CD4-positive, alpha-beta T cell (primary cell): Measurements from ENCODE around the gene SLC4A7. TPM values are rescaled to one million over a fixed set of nuclear protein-coding genes. Genes with fewer than 3 reads are reported as not detected.

Source experiments
- ATAC-seq: fragments of 200-7000 bp; cut with Tn5 transposase; one replicate; pipeline ENCODE4 v1.10.0; 2022; ENCODE audit warnings: mild to moderate bottlenecking; ENCODE audit not compliant: poor library complexity
- CTCF ChIA-PET: fragments of 350-600 bp; sonication (Branson Sonifier 250); formaldehyde crosslinking; loops from one replicate; lab custom pipeline; 2021; ENCODE audit warnings: antibody characterized with exemption, inconsistent platforms; lab: Charles Lee
- POLR2A ChIA-PET: fragments of 350-600 bp; sonication (Branson Sonifier 250); formaldehyde crosslinking; loops from one replicate; lab custom pipeline; 2021; ENCODE audit warnings: antibody characterized with exemption, inconsistent platforms; lab: Charles Lee
- DNase-seq, 14 experiments: peaks; one replicate each; pipeline ENCODE4 v3.0.0-alpha.2; 2013 to 2020; ENCODE audit warnings: mixed read lengths in 2 of 14
- H3K27ac ChIP-seq, 2 donors: one replicate each; pipeline versions ENCODE4 v1.5.1 to v1.7.0; 2013; ENCODE audit warnings: low read length in 2 of 2, low read depth in 1 of 2, mild to moderate bottlenecking in 1 of 2
- H3K27me3 ChIP-seq, 2 experiments: 1 replicate in 1 of 2; 2 replicates in 1 of 2; pipeline versions ENCODE4 v1.6.1 to v1.7.0; 2013; ENCODE audit warnings: low read length in 2 of 2, control low read depth in 1 of 2, mild to moderate bottlenecking in 1 of 2, moderate library complexity in 1 of 2; ENCODE audit not compliant: insufficient read depth in 2 of 2, control insufficient read depth in 1 of 2
- H3K36me3 ChIP-seq: one replicate; pipeline ENCODE4 v1.6.1; 2013; ENCODE audit warnings: low read length, control low read depth; ENCODE audit not compliant: insufficient read depth
- H3K4me1 ChIP-seq: one replicate; pipeline ENCODE4 v1.6.1; 2013; ENCODE audit warnings: low read length, control low read depth; ENCODE audit not compliant: insufficient read depth
- H3K4me3 ChIP-seq: one replicate; pipeline ENCODE4 v1.5.1; 2013; ENCODE audit warnings: mild to moderate bottlenecking, low read length, moderate library complexity
- H3K9me3 ChIP-seq, 2 experiments: 1 replicate in 1 of 2; 2 replicates in 1 of 2; pipeline versions ENCODE4 v1.6.1 to v1.7.0; 2013; ENCODE audit warnings: low read length in 2 of 2, mild to moderate bottlenecking in 2 of 2, control low read depth in 1 of 2, moderate library complexity in 1 of 2; ENCODE audit not compliant: control insufficient read depth in 1 of 2, insufficient read depth in 1 of 2
- H3K27ac Mint-ChIP-seq: one replicate; pipeline ENCODE4 v1.8.0; 2020; ENCODE audit warnings: mixed read lengths
- H3K27me3 Mint-ChIP-seq: one replicate; pipeline ENCODE4 v1.8.0; 2021; ENCODE audit warnings: mixed read lengths
- H3K36me3 Mint-ChIP-seq: one replicate; pipeline ENCODE4 v1.8.0; 2021; ENCODE audit warnings: low read depth, mixed read lengths
- H3K4me1 Mint-ChIP-seq: one replicate; pipeline ENCODE4 v1.8.0; 2021; ENCODE audit warnings: low read depth, mixed read lengths
- H3K4me3 Mint-ChIP-seq: one replicate; pipeline ENCODE4 v1.8.0; 2020; ENCODE audit warnings: mild to moderate bottlenecking, mixed read lengths
- H3K9me3 Mint-ChIP-seq: one replicate; pipeline ENCODE4 v1.8.0; 2020; ENCODE audit warnings: mixed read lengths
- intact Hi-C, 2 experiments: fragments of 100-400 bp; cut with DNase I in 1 of 2; cut with micrococcal nuclease in 1 of 2; formaldehyde crosslinking; loops; one replicate each; pipeline versions ENCODE4 v1.15.1 to v1.9.0; 2023 to 2025; cut with DNase I, micrococcal nuclease
- total RNA-seq, 174 experiments: library from RNA in 2 of 174; stranded (reverse) in 2 of 174; gene quantifications; one replicate each; pipeline ENCODE4 v1.2.3 and lab custom pipeline; 2021 to 2026
- TF ChIP-seq, protein P1 (sequence below): fragments of 200-600 bp; IDR thresholded peaks from one replicate; pipeline ENCODE4 v1.8.0; 2022; ENCODE audit warnings: antibody characterized with exemption, mild to moderate bottlenecking

SLC4A7 gene
- total RNA-seq, 2 experiments from 2014 or later: 37.0 to 38.3 TPM

DNA sequence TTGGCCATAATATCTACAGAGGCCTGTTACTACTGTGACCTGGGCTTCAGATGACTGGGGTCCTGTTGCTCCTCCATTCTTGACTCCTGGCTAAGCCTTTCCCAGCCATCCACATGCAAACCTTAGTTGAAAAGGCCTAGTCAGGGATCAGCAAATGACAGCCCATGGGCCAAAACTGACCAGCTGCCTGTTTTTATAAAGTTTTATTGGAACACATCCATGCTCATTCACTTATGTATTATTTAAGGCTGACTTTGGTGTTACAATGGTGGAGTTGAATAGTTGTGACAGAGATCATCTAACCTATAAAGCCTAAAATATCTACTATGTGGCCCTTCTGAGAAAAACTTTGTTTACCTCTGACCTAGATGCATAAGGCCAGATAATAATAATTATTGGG lies 16.8 kb upstream of the SLC4A7 start:
- H3K9me3 Mint-ChIP-seq: no peaks in the 10 kb centered on the region
- no peaks in the 10 kb centered on the region for H3K36me3 Mint-ChIP-seq
- H3K4me3 Mint-ChIP-seq: no peak overlapping the region
- H3K27me3 Mint-ChIP-seq: no peaks in the 10 kb centered on the region
- peaks cover 9% of the 10 kb centered on the region for H3K4me1 Mint-ChIP-seq
- H3K27ac Mint-ChIP-seq: no peak overlapping the region
- DNase-seq (no peak), ATAC-seq (no peak)
- CTCF ChIA-PET: no interaction called here
- Histone ChIP-seq H3K36me3 (no peaks in the 10 kb centered on the region), H3K27ac (no peak overlapping the region), H3K4me1 (no peaks in the 10 kb centered on the region), H3K9me3 (no peaks in the 10 kb centered on the region), H3K4me3 (no peak overlapping the region), H3K27me3 (no peaks in the 10 kb centered on the region)
- POLR2A ChIA-PET: no interaction called here
- intact Hi-C loops: no loop called here
- TF ChIP-seq, protein P1, sequence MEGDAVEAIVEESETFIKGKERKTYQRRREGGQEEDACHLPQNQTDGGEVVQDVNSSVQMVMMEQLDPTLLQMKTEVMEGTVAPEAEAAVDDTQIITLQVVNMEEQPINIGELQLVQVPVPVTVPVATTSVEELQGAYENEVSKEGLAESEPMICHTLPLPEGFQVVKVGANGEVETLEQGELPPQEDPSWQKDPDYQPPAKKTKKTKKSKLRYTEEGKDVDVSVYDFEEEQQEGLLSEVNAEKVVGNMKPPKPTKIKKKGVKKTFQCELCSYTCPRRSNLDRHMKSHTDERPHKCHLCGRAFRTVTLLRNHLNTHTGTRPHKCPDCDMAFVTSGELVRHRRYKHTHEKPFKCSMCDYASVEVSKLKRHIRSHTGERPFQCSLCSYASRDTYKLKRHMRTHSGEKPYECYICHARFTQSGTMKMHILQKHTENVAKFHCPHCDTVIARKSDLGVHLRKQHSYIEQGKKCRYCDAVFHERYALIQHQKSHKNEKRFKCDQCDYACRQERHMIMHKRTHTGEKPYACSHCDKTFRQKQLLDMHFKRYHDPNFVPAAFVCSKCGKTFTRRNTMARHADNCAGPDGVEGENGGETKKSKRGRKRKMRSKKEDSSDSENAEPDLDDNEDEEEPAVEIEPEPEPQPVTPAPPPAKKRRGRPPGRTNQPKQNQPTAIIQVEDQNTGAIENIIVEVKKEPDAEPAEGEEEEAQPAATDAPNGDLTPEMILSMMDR: no peak

DNA sequence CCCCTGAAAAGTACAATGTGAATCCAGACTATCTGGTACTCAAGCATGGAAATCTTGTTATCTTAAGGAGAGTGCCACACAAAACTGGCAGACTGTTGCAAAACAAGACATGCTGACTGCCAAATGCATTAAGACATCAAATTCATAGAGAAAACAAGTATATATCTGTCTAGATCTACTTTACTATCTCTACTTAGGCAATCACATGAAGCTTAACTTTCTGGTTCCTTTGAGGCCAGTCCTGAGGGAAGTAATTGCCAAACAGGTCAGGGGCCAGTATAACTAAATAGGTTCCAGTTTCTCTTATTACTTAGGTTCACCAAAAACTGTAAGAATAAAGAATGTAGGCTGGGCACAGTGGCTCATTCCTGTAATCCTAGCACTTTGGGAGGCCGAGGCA lies 15.9 kb upstream of the SLC4A7 start:
- CTCF ChIA-PET: no interaction called here
- TF ChIP-seq, protein P1: no peak
- Histone ChIP-seq H3K9me3 (no peaks in the 10 kb centered on the region), H3K4me3 (no peak overlapping the region), H3K27ac (no peak overlapping the region), H3K4me1 (no peaks in the 10 kb centered on the region), H3K36me3 (no peaks in the 10 kb centered on the region), H3K27me3 (no peaks in the 10 kb centered on the region)
- POLR2A ChIA-PET: interaction anchor here (0.7 kb wide), 1 partner anchor 12 kb away, joined by 3 read pairs; no protein-coding TSS in a partner anchor
- no peaks in the 10 kb centered on the region for H3K27me3 Mint-ChIP-seq
- H3K36me3 Mint-ChIP-seq: no peaks in the 10 kb centered on the region
- no peak overlapping the region for H3K27ac Mint-ChIP-seq
- ATAC-seq (no peak), DNase-seq (no peak)
- H3K4me1 Mint-ChIP-seq: peaks cover 9% of the 10 kb centered on the region
- intact Hi-C loops: no loop called here
- no peak overlapping the region for H3K4me3 Mint-ChIP-seq
- H3K9me3 Mint-ChIP-seq: no peaks in the 10 kb centered on the region

- no peaks in the 10 kb centered on the region for H3K27me3 Mint-ChIP-seq
- no peaks in the 10 kb centered on the region for H3K27me3 ChIP-seq
- POLR2A ChIA-PET: no interaction called here
Observed at GRCh38 chr3:27494784-27495183, 10.6 kb upstream of the SLC4A7 start.

More at GRCh38 chr3:27494784-27495183, 10.6 kb upstream of the SLC4A7 start:
- TF ChIP-seq, protein P1: no peak
- peaks cover 9% of the 10 kb centered on the region for H3K4me1 Mint-ChIP-seq
- no peaks in the 10 kb centered on the region for H3K9me3 Mint-ChIP-seq
- Histone ChIP-seq H3K27ac (no peak overlapping the region), H3K4me1 (no peaks in the 10 kb centered on the region), H3K9me3 (no peaks in the 10 kb centered on the region), H3K36me3 (no peaks in the 10 kb centered on the region), H3K4me3 (no peak overlapping the region)
- H3K27ac Mint-ChIP-seq: no peak overlapping the region
- no peak for DNase-seq
- H3K4me3 Mint-ChIP-seq: no peak overlapping the region
- intact Hi-C loops: no loop called here
- no peak for ATAC-seq
- CTCF ChIA-PET: no interaction called here
- H3K36me3 Mint-ChIP-seq: no peaks in the 10 kb centered on the region
